ENCODE results near the gene CTSH. TPM values are rescaled to one million over a fixed set of nuclear protein-coding genes. Genes with fewer than 3 reads are reported as not detected.

Gene CTSH
- total and polyA plus RNA-seq, 12 donors: 26.4 to 122 (median 62.5) TPM

- peak in 1 of 8 donors; percentile 19 for ATAC-seq
- Histone ChIP-seq H3K9me3 (no peaks in the 10 kb centered on the region), H3K4me3 (no peak overlapping the region), H3K4me1 (peaks cover 0 to 16% (median 0%) of the 10 kb centered on the region in 9 donors), H3K36me3 (peaks cover 0 to 98% (median 48%) of the 10 kb centered on the region in 9 donors), H3K27ac (no peak overlapping the region), H3K27me3 (no peaks in the 10 kb centered on the region)
- no peak for DNase-seq
- intact Hi-C loops (cut with DNase I): no loop called here
- WGBS, 2 donors: 93% methylated on average over 14 of the region's 14 CpGs
- TF ChIP-seq CTCF (IDR thresholded peaks at IDR 0.05): no peak
Observed at GRCh38 chr15:78921940-78922339, 22.9 kb downstream of the CTSH start.

- intact Hi-C loops (cut with DNase I): no loop called here
- Histone ChIP-seq H3K27me3 (no peaks in the 10 kb centered on the region), H3K36me3 (peaks cover 0 to 96% (median 46%) of the 10 kb centered on the region in 9 donors), H3K9me3 (no peaks in the 10 kb centered on the region), H3K27ac (no peak overlapping the region), H3K4me1 (peaks cover 0 to 20% (median 0%) of the 10 kb centered on the region in 9 donors), H3K4me3 (no peak overlapping the region)
- 82 to 88% methylated on average over 6 of the region's 6 CpGs for WGBS, 2 donors
- DNase-seq (no peak), ATAC-seq (no peak)
- TF ChIP-seq CTCF (IDR thresholded peaks at IDR 0.05): no peak
Observed at GRCh38 chr15:78921517-78921916, 23.3 kb downstream of the CTSH start.

GRCh38 chr15:78917888-78918287 is 27.0 kb downstream of the CTSH start:
- H3K27ac ChIP-seq: no peak overlapping the region
- intact Hi-C loops (cut with DNase I): loop anchor here in 2 of 10 donors (10.0 kb wide), 2 partner anchors 67 to 257 kb away; no protein-coding TSS in a partner anchor
- peaks cover 0 to 88% (median 34%) of the 10 kb centered on the region in 9 donors for H3K36me3 ChIP-seq
- H3K27me3 ChIP-seq: no peaks in the 10 kb centered on the region
- ATAC-seq (no peak), DNase-seq (no peak)
- peaks cover 8 to 48% (median 28%) of the 10 kb centered on the region in 9 donors for H3K4me1 ChIP-seq
- 94% methylated on average over 2 to 4 of the region's 4 CpGs for WGBS, 2 donors
- no peaks in the 10 kb centered on the region for H3K9me3 ChIP-seq
- TF ChIP-seq CTCF (IDR thresholded peaks at IDR 0.05): no peak
- H3K4me3 ChIP-seq: no peak overlapping the region

GRCh38 chr15:78916088-78916487 is 28.8 kb downstream of the CTSH start:
- peak overlapping the region in 2 of 10 donors; percentile 7 to 71 for H3K27ac ChIP-seq
- peaks cover 0 to 88% (median 26%) of the 10 kb centered on the region in 9 donors for H3K36me3 ChIP-seq
- H3K4me1 ChIP-seq: peaks cover 8 to 66% (median 28%) of the 10 kb centered on the region in 9 donors
- intact Hi-C loops (cut with DNase I): loop anchor here in 2 of 10 donors (10.0 kb wide), 2 partner anchors 69 to 259 kb away; no protein-coding TSS in a partner anchor
- WGBS, 2 donors: 79 to 87% methylated on average over 4 of the region's 4 CpGs
- no peak for DNase-seq
- H3K27me3 ChIP-seq: no peaks in the 10 kb centered on the region
- no peak for ATAC-seq
- no peak for TF ChIP-seq CTCF (IDR thresholded peaks at IDR 0.05)
- H3K4me3 ChIP-seq: no peak overlapping the region
- H3K9me3 ChIP-seq: no peaks in the 10 kb centered on the region
